Colonic mucosa (tissue), 4 donors: ENCODE measurements around the gene ALDH9A1. TPM values are rescaled to one million over a fixed set of nuclear protein-coding genes. Genes with fewer than 3 reads are reported as not detected.
"Not testable (repeated sequence)": the region's sequence is repeated elsewhere in the genome, so short reads cannot be mapped to it uniquely, and the experiment has no call there.

Experiments used
- DNase-seq: peaks from one replicate; pipeline ENCODE4 v3.0.0-alpha.2; 2020
- H3K27ac ChIP-seq: fragments of 200-600 bp; one replicate; pipeline ENCODE4 v1.8.0; 2021
- H3K27me3 ChIP-seq: fragments of 200-600 bp; one replicate; pipeline ENCODE4 v1.8.0; 2021
- H3K36me3 ChIP-seq: fragments of 200-600 bp; one replicate; pipeline ENCODE4 v1.8.0; 2021
- H3K4me1 ChIP-seq: fragments of 200-600 bp; one replicate; pipeline ENCODE4 v1.8.0; 2021; ENCODE audit warnings: mild to moderate bottlenecking
- H3K4me3 ChIP-seq: fragments of 200-600 bp; one replicate; pipeline ENCODE4 v1.8.0; 2021
- H3K9ac ChIP-seq, 2 donors: one replicate each; pipeline ENCODE4 v1.7.0; 2013; ENCODE audit warnings: control low read depth in 2 of 2, low read depth in 2 of 2, low read length in 2 of 2
- H3K9me3 ChIP-seq: fragments of 200-600 bp; one replicate; pipeline ENCODE4 v1.8.0; 2021
- intact Hi-C: fragments of 100-400 bp; cut with DNase I; formaldehyde crosslinking; loops from one replicate; pipeline ENCODE4 v1.14.1; 2022
- total RNA-seq, 2 donors: library from RNA; stranded (reverse); fragmentation: NEBNext Ultra II Directional in 1 of 2; extraction: Animal tissue kit (Norgen Biotek cat#: 25700) in 1 of 2; gene quantifications; one replicate each; pipeline ENCODE4 v1.2.1, GENCODE V29; 2021
- TF ChIP-seq, protein P1 (sequence below): fragments of 200-600 bp; IDR thresholded peaks from one replicate; pipeline ENCODE4 v1.8.0; 2022; ENCODE audit warnings: antibody characterized with exemption, mild to moderate bottlenecking
- donor health status: healthy.
- donor health status: DM: no; HTN: no; CAD: no.
- donor health status: DM: no; HTN: no; CAD: no.

ALDH9A1 gene
- 10 to 100 TPM; 62.3 to 77.4 TPM for total RNA-seq

DNA sequence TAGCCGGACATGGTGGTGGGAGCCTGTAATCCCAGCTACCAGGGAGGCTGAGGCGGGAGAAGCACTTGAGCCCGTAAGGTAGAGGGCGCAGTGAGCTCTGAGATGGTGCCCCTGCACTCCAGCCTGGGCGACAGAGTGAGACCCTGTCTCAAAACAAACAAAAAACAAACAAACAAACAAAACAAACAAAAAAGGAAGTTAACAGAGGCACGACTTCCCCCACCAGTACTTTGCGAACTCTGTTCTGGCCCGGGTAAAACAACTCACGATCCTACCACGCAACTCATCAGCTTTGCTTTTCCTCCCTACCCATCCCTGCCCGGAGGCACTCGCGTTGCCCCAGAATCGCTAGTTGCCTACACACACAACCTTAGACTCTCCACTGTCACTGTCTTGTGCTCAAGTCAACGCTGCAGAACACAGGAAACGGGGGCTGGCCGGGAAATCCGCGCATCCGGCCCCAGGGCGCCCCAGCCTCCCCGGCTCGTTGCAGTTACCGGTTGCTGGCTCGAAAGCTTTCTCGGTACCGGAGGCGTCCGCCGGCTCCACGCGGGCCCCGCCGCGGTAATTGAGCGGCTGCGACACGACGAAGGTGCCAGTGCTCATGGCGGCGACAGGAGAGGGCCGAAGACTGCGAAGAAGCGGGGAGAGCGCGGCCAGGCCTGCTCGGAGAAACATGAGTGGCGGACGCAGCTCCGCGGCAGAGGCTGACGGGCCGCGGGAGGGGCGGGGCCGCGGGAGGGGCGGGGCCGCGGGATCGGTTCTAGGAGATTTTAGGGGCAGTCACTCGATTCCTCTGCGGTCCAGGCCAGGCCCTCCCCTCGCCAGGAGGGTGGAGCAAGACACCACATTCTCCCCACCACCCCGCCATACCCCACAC, at the start of gene ALDH9A1:
ALDH9A1 (minus strand) TSS at position 682 of the 880 bp plus-strand sequence; CDS start at position 678, 4 bp downstream.
- Histone ChIP-seq H3K9ac (peak within 1 kb of the TSS; percentile 88 to 93), H3K27me3 (no peaks in the 10 kb centered on the region), H3K4me1 (peaks cover 4% of the 10 kb centered on the region), H3K36me3 (no peaks in the 10 kb centered on the region), H3K27ac (peak within 1 kb of the TSS; percentile 95), H3K9me3 (no peaks in the 10 kb centered on the region), H3K4me3 (peak within 1 kb of the TSS; percentile 82)
- TF ChIP-seq, protein P1, sequence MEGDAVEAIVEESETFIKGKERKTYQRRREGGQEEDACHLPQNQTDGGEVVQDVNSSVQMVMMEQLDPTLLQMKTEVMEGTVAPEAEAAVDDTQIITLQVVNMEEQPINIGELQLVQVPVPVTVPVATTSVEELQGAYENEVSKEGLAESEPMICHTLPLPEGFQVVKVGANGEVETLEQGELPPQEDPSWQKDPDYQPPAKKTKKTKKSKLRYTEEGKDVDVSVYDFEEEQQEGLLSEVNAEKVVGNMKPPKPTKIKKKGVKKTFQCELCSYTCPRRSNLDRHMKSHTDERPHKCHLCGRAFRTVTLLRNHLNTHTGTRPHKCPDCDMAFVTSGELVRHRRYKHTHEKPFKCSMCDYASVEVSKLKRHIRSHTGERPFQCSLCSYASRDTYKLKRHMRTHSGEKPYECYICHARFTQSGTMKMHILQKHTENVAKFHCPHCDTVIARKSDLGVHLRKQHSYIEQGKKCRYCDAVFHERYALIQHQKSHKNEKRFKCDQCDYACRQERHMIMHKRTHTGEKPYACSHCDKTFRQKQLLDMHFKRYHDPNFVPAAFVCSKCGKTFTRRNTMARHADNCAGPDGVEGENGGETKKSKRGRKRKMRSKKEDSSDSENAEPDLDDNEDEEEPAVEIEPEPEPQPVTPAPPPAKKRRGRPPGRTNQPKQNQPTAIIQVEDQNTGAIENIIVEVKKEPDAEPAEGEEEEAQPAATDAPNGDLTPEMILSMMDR, result peak; percentile 18
- intact Hi-C loops, result no loop called here
- DNase-seq, result peak; percentile 92

- TF ChIP-seq, protein P1, result no peak
- Histone ChIP-seq H3K4me3 (no peak overlapping the region), H3K9ac (no peak overlapping the region), H3K36me3 (peaks cover 1% of the 10 kb centered on the region), H3K27ac (peak overlapping the region; percentile 34), H3K9me3 (no peaks in the 10 kb centered on the region), H3K27me3 (no peaks in the 10 kb centered on the region), H3K4me1 (no peaks in the 10 kb centered on the region)
- peak; percentile 47 for DNase-seq
- intact Hi-C loops, result no loop called here
Measured at GRCh38 chr1:165747632-165748447, 49.5 kb upstream of the ALDH9A1 start.

DNA sequence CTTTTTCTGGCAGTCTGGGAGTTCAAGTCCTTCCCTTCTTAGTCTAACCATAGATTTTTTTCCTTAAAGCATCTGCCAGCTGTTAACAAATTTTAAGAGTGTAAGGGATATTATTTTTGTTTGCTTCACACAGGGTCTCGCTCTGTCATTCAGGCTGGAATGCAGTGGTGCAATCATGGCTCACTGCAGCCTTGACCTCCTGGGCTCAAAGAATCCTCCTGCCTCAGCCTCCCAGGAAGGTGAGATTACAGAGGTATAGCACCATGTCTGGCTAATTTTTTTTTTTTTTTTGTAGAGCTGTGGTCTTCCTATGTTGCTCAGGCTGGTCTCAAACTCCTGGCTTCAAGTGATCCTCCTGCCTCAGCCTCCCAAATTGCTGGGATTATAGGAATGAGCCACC, 46.6 kb upstream of the ALDH9A1 start:
- H3K4me3 ChIP-seq, H3K9ac ChIP-seq, intact Hi-C loops, H3K4me1 ChIP-seq, H3K27ac ChIP-seq, H3K36me3 ChIP-seq, DNase-seq, H3K27me3 ChIP-seq, H3K9me3 ChIP-seq: not testable (repeated sequence)

- intact Hi-C loops, result no loop called here
- Histone ChIP-seq H3K36me3 (peaks cover 7% of the 10 kb centered on the region), H3K4me1 (no peaks in the 10 kb centered on the region)
Measured at GRCh38 chr1:165742194-165742593, 43.8 kb upstream of the ALDH9A1 start.

GRCh38 chr1:165738794-165739193, 40.4 kb upstream of the ALDH9A1 start:
- Histone ChIP-seq H3K36me3 (peaks cover 7% of the 10 kb centered on the region), H3K4me3 (no peak overlapping the region), H3K9me3 (no peaks in the 10 kb centered on the region), H3K27me3 (no peaks in the 10 kb centered on the region), H3K27ac (no peak overlapping the region), H3K9ac (no peak overlapping the region), H3K4me1 (no peaks in the 10 kb centered on the region)
- no peak for DNase-seq
- intact Hi-C loops, result no loop called here
- TF ChIP-seq, protein P1, result no peak

More at GRCh38 chr1:165742194-165742593, 43.8 kb upstream of the ALDH9A1 start:
- H3K27ac ChIP-seq, result no peak overlapping the region
- no peaks in the 10 kb centered on the region for H3K27me3 ChIP-seq
- no peak overlapping the region for H3K9ac ChIP-seq
- no peaks in the 10 kb centered on the region for H3K9me3 ChIP-seq
- no peak for DNase-seq
- TF ChIP-seq, protein P1, result no peak
- no peak overlapping the region for H3K4me3 ChIP-seq
